ENCODE results near the gene S100A8.

S100A8 gene

GRCh38 chr1:153364156-153364555 lies 26.7 kb downstream of the S100A8 start:
- no peak for DNase-seq (ENCODE audit: extremely low read depth in 1 of 2, low read depth in 1 of 2)

GRCh38 chr1:153363641-153364040 lies 27.2 kb downstream of the S100A8 start:
- DNase-seq (ENCODE audit: extremely low read depth in 1 of 2, low read depth in 1 of 2): no peak

- DNase-seq (ENCODE audit: extremely low read depth in 1 of 2, low read depth in 1 of 2): no peak
Observed at GRCh38 chr1:153362187-153362775, 28.6 kb downstream of the S100A8 start.

GRCh38 chr1:153361480-153362109 lies 29.3 kb downstream of the S100A8 start:
- DNase-seq (ENCODE audit: extremely low read depth in 1 of 2, low read depth in 1 of 2): no peak

- DNase-seq (ENCODE audit: extremely low read depth in 1 of 2, low read depth in 1 of 2): no peak
Observed at GRCh38 chr1:153360592-153361479, 30.0 kb downstream of the S100A8 start.

GRCh38 chr1:153360190-153360589 lies 30.7 kb downstream of the S100A8 start:
- no peak for DNase-seq (ENCODE audit: extremely low read depth in 1 of 2, low read depth in 1 of 2)

GRCh38 chr1:153359241-153359640 lies 31.6 kb downstream of the S100A8 start:
- DNase-seq (ENCODE audit: extremely low read depth in 1 of 2, low read depth in 1 of 2): no peak

- no peak for DNase-seq (ENCODE audit: extremely low read depth in 1 of 2, low read depth in 1 of 2)
Observed at GRCh38 chr1:153358691-153358975, 32.2 kb downstream of the S100A8 start.

GRCh38 chr1:153357853-153358690 lies 32.8 kb downstream of the S100A8 start, which contains the start of gene S100A9:
TSS of gene S100A9 (plus strand) at chr1:153357854. CDS start at chr1:153358284, 430 bp downstream.
- DNase-seq (ENCODE audit: extremely low read depth in 1 of 2, low read depth in 1 of 2): no peak

GRCh38 chr1:153357076-153357852 lies 33.6 kb downstream of the S100A8 start:
- no peak for DNase-seq (ENCODE audit: extremely low read depth in 1 of 2, low read depth in 1 of 2)

GRCh38 chr1:153356392-153357075 lies 34.3 kb downstream of the S100A8 start:
- DNase-seq (ENCODE audit: extremely low read depth in 1 of 2, low read depth in 1 of 2): no peak

GRCh38 chr1:153355445-153356071 lies 35.3 kb downstream of the S100A8 start:
- no peak for DNase-seq (ENCODE audit: extremely low read depth in 1 of 2, low read depth in 1 of 2)

- no peak for DNase-seq (ENCODE audit: extremely low read depth in 1 of 2, low read depth in 1 of 2)
Observed at GRCh38 chr1:153354515-153355193, 36.2 kb downstream of the S100A8 start.

GRCh38 chr1:153353226-153353947 lies 37.5 kb downstream of the S100A8 start:
- no peak for DNase-seq (ENCODE audit: extremely low read depth in 1 of 2, low read depth in 1 of 2)

- DNase-seq (ENCODE audit: extremely low read depth in 1 of 2, low read depth in 1 of 2): peak; percentile 12 to 41
Observed at GRCh38 chr1:153352523-153352922, 38.4 kb downstream of the S100A8 start.

- no peak for DNase-seq (ENCODE audit: extremely low read depth in 1 of 2, low read depth in 1 of 2)
Observed at GRCh38 chr1:153350321-153350957, 40.4 kb downstream of the S100A8 start.
